ENCODE results near the gene FCAR.

The FCAR gene

DNA sequence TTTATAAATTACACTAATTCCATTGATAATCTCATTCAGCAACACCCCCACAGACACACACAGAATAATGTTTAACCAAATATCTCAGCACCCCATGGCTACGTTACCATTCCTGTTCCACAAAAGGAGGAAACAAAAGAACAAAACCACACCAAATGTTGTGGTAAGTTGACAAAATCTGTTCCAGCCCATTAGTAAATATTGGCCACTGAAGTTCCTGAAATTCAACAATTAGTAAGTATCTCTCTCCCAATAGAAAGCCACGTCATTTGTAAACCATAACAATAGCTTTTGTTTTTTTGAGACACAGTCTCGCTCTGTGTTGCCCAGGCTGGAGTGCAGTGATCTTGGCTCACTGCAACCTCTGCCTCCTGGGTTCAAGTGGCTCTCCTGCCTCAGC, 2.3 kb upstream of the FCAR start:
- DNase-seq (ENCODE audit: low spot score) = no peak
- in situ Hi-C loops (cut with MboI; ENCODE audit: low sequenced_read_pairs, unreplicated experiment) = no loop called here
- TF ChIP-seq, protein P1, sequence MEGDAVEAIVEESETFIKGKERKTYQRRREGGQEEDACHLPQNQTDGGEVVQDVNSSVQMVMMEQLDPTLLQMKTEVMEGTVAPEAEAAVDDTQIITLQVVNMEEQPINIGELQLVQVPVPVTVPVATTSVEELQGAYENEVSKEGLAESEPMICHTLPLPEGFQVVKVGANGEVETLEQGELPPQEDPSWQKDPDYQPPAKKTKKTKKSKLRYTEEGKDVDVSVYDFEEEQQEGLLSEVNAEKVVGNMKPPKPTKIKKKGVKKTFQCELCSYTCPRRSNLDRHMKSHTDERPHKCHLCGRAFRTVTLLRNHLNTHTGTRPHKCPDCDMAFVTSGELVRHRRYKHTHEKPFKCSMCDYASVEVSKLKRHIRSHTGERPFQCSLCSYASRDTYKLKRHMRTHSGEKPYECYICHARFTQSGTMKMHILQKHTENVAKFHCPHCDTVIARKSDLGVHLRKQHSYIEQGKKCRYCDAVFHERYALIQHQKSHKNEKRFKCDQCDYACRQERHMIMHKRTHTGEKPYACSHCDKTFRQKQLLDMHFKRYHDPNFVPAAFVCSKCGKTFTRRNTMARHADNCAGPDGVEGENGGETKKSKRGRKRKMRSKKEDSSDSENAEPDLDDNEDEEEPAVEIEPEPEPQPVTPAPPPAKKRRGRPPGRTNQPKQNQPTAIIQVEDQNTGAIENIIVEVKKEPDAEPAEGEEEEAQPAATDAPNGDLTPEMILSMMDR (IDR thresholded peaks at IDR 0.05; ENCODE audit: borderline replicate concordance, control extremely low read depth, extremely low read depth, insufficient read depth, missing control alignments) = no peak

DNA sequence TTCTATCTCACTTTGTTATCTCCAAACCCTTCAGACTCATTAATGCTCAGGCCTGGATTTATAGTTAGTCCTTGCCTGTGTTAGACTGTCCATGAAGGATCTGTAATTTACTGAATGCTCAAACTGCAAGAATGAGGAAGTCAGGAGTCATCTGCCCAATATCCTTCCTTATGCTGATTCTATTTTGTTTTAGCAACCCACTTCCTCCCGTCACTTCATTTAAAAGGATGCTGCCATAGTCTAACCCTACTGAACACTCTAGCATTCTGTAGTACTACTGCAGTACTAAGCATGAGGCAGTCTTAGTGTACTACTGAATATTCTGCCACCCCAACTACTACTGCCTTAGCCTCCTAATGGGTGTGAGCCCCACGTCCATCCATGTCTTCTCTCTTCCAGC, 1.5 kb downstream of the FCAR start:
- DNase-seq (ENCODE audit: low spot score) = no peak
- in situ Hi-C loops (cut with MboI; ENCODE audit: low sequenced_read_pairs, unreplicated experiment) = no loop called here
- TF ChIP-seq, protein P1 (IDR thresholded peaks at IDR 0.05; ENCODE audit: borderline replicate concordance, control extremely low read depth, extremely low read depth, insufficient read depth, missing control alignments) = no peak

DNA sequence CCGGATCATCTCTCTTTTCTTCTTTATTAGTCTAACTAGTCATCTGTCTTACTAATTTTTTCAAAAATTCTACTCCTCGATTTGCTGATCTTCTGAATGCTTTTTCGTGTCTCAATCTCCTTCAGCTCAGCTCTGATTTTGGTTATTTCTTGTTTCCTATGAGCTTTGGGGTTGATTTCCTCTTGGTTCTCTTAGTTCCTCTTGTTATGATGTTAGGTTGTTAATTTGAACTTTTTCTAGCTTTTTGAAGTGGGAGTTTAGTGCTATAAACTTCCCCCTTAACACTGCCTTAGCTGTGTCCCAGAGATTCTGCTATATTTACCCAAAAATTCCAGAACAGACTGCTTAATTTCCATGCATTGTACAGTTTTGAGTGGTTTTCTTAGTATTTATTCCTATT, 3.4 kb downstream of the FCAR start:
- TF ChIP-seq, protein P1 (IDR thresholded peaks at IDR 0.05; ENCODE audit: borderline replicate concordance, control extremely low read depth, extremely low read depth, insufficient read depth, missing control alignments) = no peak
- in situ Hi-C loops (cut with MboI; ENCODE audit: low sequenced_read_pairs, unreplicated experiment) = no loop called here
- no peak for DNase-seq (ENCODE audit: low spot score)

DNA sequence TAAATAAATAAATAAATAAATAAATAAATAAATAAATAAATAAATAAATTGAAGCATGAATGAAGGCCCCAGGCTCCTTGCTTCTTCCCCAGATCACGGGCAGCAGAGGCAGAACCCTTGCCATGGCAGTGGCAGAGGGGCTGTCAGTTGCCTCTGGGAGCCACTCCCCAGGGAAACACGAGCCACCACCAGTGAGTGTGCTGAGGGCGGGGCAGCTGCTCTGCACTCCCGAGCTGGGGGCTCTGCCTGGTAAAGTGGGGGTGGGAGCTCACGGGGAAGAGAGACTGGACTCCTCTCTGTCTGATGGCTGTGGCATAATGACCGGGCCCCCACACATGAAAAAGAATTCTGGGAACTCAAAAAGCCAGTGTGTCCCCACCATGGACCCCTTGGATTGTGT, 7.8 kb downstream of the FCAR start:
- TF ChIP-seq, protein P1 (IDR thresholded peaks at IDR 0.05; ENCODE audit: borderline replicate concordance, control extremely low read depth, extremely low read depth, insufficient read depth, missing control alignments) = no peak
- no peak for DNase-seq (ENCODE audit: low spot score)
- in situ Hi-C loops (cut with MboI; ENCODE audit: low sequenced_read_pairs, unreplicated experiment) = no loop called here

DNA sequence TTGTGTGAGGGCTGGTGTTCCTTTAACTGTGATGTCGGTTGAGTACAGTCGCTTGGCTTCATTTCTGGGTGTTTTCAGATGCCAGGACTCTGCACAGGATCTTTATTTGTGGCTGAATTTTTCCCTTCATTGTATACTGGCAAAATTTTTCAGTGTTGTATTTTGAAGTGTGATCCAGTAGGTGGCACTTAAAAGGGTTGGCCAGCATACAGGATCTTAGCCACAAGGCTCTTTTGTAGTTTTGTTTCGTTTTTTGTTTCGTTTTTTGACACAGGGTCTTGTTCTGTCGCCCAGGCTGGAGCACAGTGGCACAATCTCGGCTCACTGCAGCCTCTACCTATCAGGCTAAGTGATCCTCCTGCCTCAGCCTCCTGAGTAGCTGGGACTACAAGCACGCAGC, 8.7 kb downstream of the FCAR start:
- in situ Hi-C loops (cut with MboI; ENCODE audit: low sequenced_read_pairs, unreplicated experiment) = no loop called here
- DNase-seq (ENCODE audit: low spot score) = peak; percentile 72

DNA sequence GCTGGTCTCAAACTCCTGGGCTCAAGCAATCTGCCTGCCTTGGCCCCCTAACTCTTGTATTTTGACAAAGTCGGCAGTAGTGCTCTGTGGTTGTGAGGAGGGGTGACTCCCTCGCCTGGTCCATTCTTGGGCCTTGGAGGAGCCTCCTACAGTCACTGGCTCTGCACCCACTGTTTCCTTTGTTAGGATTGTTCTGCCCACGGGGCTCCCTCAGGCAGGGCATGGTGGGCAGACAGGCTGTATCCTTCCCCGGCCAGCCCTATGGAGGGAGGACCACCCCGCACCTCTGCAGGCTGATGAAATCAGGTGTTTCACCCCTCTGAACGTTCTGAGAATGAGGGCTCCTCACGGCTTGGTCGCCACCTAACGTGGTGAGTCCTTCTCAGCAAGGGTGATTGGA, 9.2 kb downstream of the FCAR start:
- TF ChIP-seq, protein P1 (IDR thresholded peaks at IDR 0.05; ENCODE audit: borderline replicate concordance, control extremely low read depth, extremely low read depth, insufficient read depth, missing control alignments) = no peak
- DNase-seq (ENCODE audit: low spot score) = no peak
- in situ Hi-C loops (cut with MboI; ENCODE audit: low sequenced_read_pairs, unreplicated experiment) = no loop called here

More for the DNA sequence above, 8.7 kb downstream of the FCAR start:
- TF ChIP-seq, protein P1 (IDR thresholded peaks at IDR 0.05; ENCODE audit: borderline replicate concordance, control extremely low read depth, extremely low read depth, insufficient read depth, missing control alignments) = peak; percentile 13

DNA sequence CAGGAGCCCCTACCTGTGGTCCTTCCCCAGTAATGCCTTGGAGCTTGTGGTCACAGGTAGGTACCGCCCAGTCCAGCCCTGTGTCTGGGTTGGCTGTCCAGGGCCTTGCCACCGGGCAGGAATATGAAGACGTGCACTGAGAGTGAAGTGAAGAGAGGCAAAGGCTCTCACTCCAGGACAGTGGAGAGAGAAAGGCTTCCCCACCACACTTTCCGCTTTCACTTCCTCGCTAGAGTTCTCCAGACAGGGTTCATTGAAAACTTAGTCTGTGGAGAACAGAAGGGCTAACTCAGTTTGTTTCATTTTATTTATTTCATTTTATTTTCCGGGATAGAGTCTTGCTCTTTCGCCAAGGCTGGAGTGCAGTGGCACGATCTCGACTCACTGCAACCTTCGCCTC, 14.2 kb downstream of the FCAR start:
- no peak for DNase-seq (ENCODE audit: low spot score)
- TF ChIP-seq, protein P1 (IDR thresholded peaks at IDR 0.05; ENCODE audit: borderline replicate concordance, control extremely low read depth, extremely low read depth, insufficient read depth, missing control alignments) = no peak
- in situ Hi-C loops (cut with MboI; ENCODE audit: low sequenced_read_pairs, unreplicated experiment) = no loop called here
